H1 (cell line): ENCODE data around the gene OTOP1.
"Not testable (repeated sequence)": the region's sequence is repeated elsewhere in the genome, so short reads cannot be mapped to it uniquely, and the experiment has no call there.

Experiments
- ASH2L ChIP-seq: fragments of 200-600, 300-600 bp; sonication (generic); IDR thresholded peaks from one replicate; pipeline ENCODE4 v1.7.1; 2017; ENCODE audit warnings: low read length
- JUND ChIP-seq: IDR thresholded peaks from 2 replicates; pipeline ENCODE4 v1.6.1; 2011; ENCODE audit warnings: mild to moderate bottlenecking, improper control_type of control experiment, low read length
- POLR2A ChIP-seq, 2 experiments: IDR thresholded peaks; 1 replicate in 1 of 2; 2 replicates in 1 of 2; pipeline ENCODE4 v1.6.1; 2011; ENCODE audit warnings: low read depth in 2 of 2, low read length in 2 of 2, mild to moderate bottlenecking in 2 of 2; ENCODE audit errors: control extremely low read depth in 1 of 2
- POLR2AphosphoS5 ChIP-seq: IDR thresholded peaks from 2 replicates; pipeline ENCODE4 v1.6.1; 2011; ENCODE audit warnings: low read depth, low read length
- USF2 ChIP-seq: IDR thresholded peaks from 2 replicates; pipeline ENCODE4 v1.6.1; 2011; ENCODE audit warnings: low read length, improper control_type of control experiment

- TF ChIP-seq USF2; ASH2L; POLR2AphosphoS5; POLR2A (IDR thresholded peaks at IDR 0.05; ENCODE audit: control extremely low read depth in 1 of 2, low read depth in 2 of 2, low read length in 2 of 2); JUND: not testable (repeated sequence)
Observed at GRCh38 chr4:4239551-4239950, 12.8 kb upstream of the OTOP1 start.
